GM18499 (cell line): Measurements from ENCODE around the gene CD69.

ENCODE experiments used
- ATAC-seq: cut with Tn5 transposase; IDR thresholded peaks from one replicate; pipeline ENCODE4 v1.9.1; 2021; ENCODE audit warnings: moderate number of reproducible peaks; ENCODE audit not compliant: insufficient read depth, unreplicated experiment

Gene CD69

GRCh38 chr12:9782547-9783382 lies 22.1 kb upstream of the CD69 start:
- ATAC-seq, result no peak

- ATAC-seq, result no peak
Measured at GRCh38 chr12:9781360-9781759, 20.7 kb upstream of the CD69 start.

GRCh38 chr12:9779209-9779608 lies 18.5 kb upstream of the CD69 start:
- no peak for ATAC-seq

- no peak for ATAC-seq
Measured at GRCh38 chr12:9776781-9777180, 16.1 kb upstream of the CD69 start.

- no peak for ATAC-seq
Measured at GRCh38 chr12:9773216-9773877, 12.6 kb upstream of the CD69 start.

GRCh38 chr12:9763025-9763424 lies 2.3 kb upstream of the CD69 start:
- ATAC-seq, result no peak

GRCh38 chr12:9762369-9762768 lies 1.7 kb upstream of the CD69 start:
- no peak for ATAC-seq

- no peak for ATAC-seq
Measured at GRCh38 chr12:9761419-9761781, 699 bp upstream of the CD69 start.

GRCh38 chr12:9760120-9760519 lies 581 bp downstream of the CD69 start:
- ATAC-seq, result no peak

GRCh38 chr12:9759694-9760093 lies 1.0 kb downstream of the CD69 start:
- no peak for ATAC-seq

GRCh38 chr12:9758119-9758518 lies 2.6 kb downstream of the CD69 start:
- ATAC-seq, result no peak

- no peak for ATAC-seq
Measured at GRCh38 chr12:9757433-9758025, 3.2 kb downstream of the CD69 start.

GRCh38 chr12:9756706-9757105 lies 4.0 kb downstream of the CD69 start:
- ATAC-seq, result no peak

GRCh38 chr12:9756170-9756569 lies 4.5 kb downstream of the CD69 start:
- no peak for ATAC-seq

- no peak for ATAC-seq
Measured at GRCh38 chr12:9755567-9755966, 5.1 kb downstream of the CD69 start.

- no peak for ATAC-seq
Measured at GRCh38 chr12:9755035-9755434, 5.7 kb downstream of the CD69 start.

GRCh38 chr12:9754099-9754927 lies 6.4 kb downstream of the CD69 start:
- no peak for ATAC-seq

- no peak for ATAC-seq
Measured at GRCh38 chr12:9753498-9753897, 7.2 kb downstream of the CD69 start.

- ATAC-seq, result no peak
Measured at GRCh38 chr12:9753073-9753472, 7.6 kb downstream of the CD69 start.

- ATAC-seq, result no peak
Measured at GRCh38 chr12:9752145-9752933, 8.4 kb downstream of the CD69 start.
